Memory B cell (primary cell): ENCODE results near the gene CCDC171.

Source experiments
- ATAC-seq: fragments of 150-1000 bp; cut with Tn5 transposase; 2 replicates; pipeline ENCODE4 v1.10.0; 2021; ENCODE audit warnings: low read depth, mild to moderate bottlenecking, moderate library complexity
- DNase-seq, 2 donors: peaks; one replicate each; pipeline ENCODE4 v3.0.0; 2022; ENCODE audit warnings: low spot score in 2 of 2
- H3K27ac Mint-ChIP-seq: one replicate; pipeline ENCODE4 v1.8.0; 2022; ENCODE audit warnings: mild to moderate bottlenecking, moderate library complexity, mixed read lengths
- H3K27me3 Mint-ChIP-seq: one replicate; pipeline ENCODE4 v1.8.0; 2022; ENCODE audit warnings: mixed read lengths
- H3K36me3 Mint-ChIP-seq: one replicate; pipeline ENCODE4 v1.8.0; 2022; ENCODE audit warnings: mild to moderate bottlenecking, mixed read lengths
- H3K4me1 Mint-ChIP-seq: one replicate; pipeline ENCODE4 v1.8.0; 2022; ENCODE audit warnings: mixed read lengths
- H3K4me3 Mint-ChIP-seq: one replicate; pipeline ENCODE4 v1.8.0; 2022; ENCODE audit warnings: mild to moderate bottlenecking, moderate library complexity, mixed read lengths
- H3K9me3 Mint-ChIP-seq: one replicate; pipeline ENCODE4 v1.8.0; 2022; ENCODE audit warnings: mixed read lengths

CCDC171 gene

GRCh38 chr9:15867988-15868387 lies 315.1 kb downstream of the CCDC171 start:
- no peak for DNase-seq
- H3K27ac Mint-ChIP-seq = no peak overlapping the region
- no peak overlapping the region for H3K4me3 Mint-ChIP-seq
- ATAC-seq = no peak
- no peaks in the 10 kb centered on the region for H3K27me3 Mint-ChIP-seq
- no peaks in the 10 kb centered on the region for H3K36me3 Mint-ChIP-seq
- no peaks in the 10 kb centered on the region for H3K4me1 Mint-ChIP-seq
- no peaks in the 10 kb centered on the region for H3K9me3 Mint-ChIP-seq

GRCh38 chr9:15873573-15874177 lies 320.8 kb downstream of the CCDC171 start:
- Mint-ChIP-seq H3K27me3 (no peaks in the 10 kb centered on the region), H3K4me1 (no peaks in the 10 kb centered on the region), H3K4me3 (no peak overlapping the region), H3K36me3 (no peaks in the 10 kb centered on the region), H3K9me3 (no peaks in the 10 kb centered on the region), H3K27ac (no peak overlapping the region)
- DNase-seq (no peak), ATAC-seq (no peak)

GRCh38 chr9:15882328-15882727 lies 329.5 kb downstream of the CCDC171 start:
- H3K36me3 Mint-ChIP-seq = no peaks in the 10 kb centered on the region
- no peaks in the 10 kb centered on the region for H3K4me1 Mint-ChIP-seq
- DNase-seq (no peak), ATAC-seq (no peak)
- H3K27ac Mint-ChIP-seq = no peak overlapping the region
- H3K27me3 Mint-ChIP-seq = no peaks in the 10 kb centered on the region
- H3K4me3 Mint-ChIP-seq = no peak overlapping the region
- no peaks in the 10 kb centered on the region for H3K9me3 Mint-ChIP-seq

GRCh38 chr9:15882883-15883282 lies 330.0 kb downstream of the CCDC171 start:
- ATAC-seq (no peak), DNase-seq (no peak)
- Mint-ChIP-seq H3K27ac (no peak overlapping the region), H3K27me3 (no peaks in the 10 kb centered on the region), H3K9me3 (no peaks in the 10 kb centered on the region), H3K4me1 (no peaks in the 10 kb centered on the region), H3K4me3 (no peak overlapping the region), H3K36me3 (no peaks in the 10 kb centered on the region)

- Mint-ChIP-seq H3K27me3 (no peaks in the 10 kb centered on the region), H3K4me1 (no peaks in the 10 kb centered on the region), H3K36me3 (no peaks in the 10 kb centered on the region), H3K4me3 (no peak overlapping the region), H3K27ac (no peak overlapping the region), H3K9me3 (no peaks in the 10 kb centered on the region)
- ATAC-seq = no peak
- DNase-seq = no peak
These were observed 332.6 kb downstream of the CCDC171 start for GRCh38 chr9:15885464-15885863.

GRCh38 chr9:15889555-15889954 lies 336.7 kb downstream of the CCDC171 start:
- DNase-seq (no peak), ATAC-seq (no peak)
- Mint-ChIP-seq H3K36me3 (no peaks in the 10 kb centered on the region), H3K4me1 (no peaks in the 10 kb centered on the region), H3K27ac (no peak overlapping the region), H3K9me3 (peaks cover 3% of the 10 kb centered on the region), H3K27me3 (no peaks in the 10 kb centered on the region), H3K4me3 (no peak overlapping the region)

GRCh38 chr9:15901572-15901971 lies 348.7 kb downstream of the CCDC171 start:
- no peak overlapping the region for H3K27ac Mint-ChIP-seq
- H3K4me1 Mint-ChIP-seq = no peaks in the 10 kb centered on the region

GRCh38 chr9:15909297-15909696 lies 356.5 kb downstream of the CCDC171 start:
- peaks cover 8% of the 10 kb centered on the region for H3K9me3 Mint-ChIP-seq
- DNase-seq = no peak

More at GRCh38 chr9:15901572-15901971, 348.7 kb downstream of the CCDC171 start:
- no peak overlapping the region for H3K4me3 Mint-ChIP-seq
- H3K36me3 Mint-ChIP-seq = no peaks in the 10 kb centered on the region
- no peak for DNase-seq
- H3K27me3 Mint-ChIP-seq = no peaks in the 10 kb centered on the region
- ATAC-seq = no peak
- peaks cover 5% of the 10 kb centered on the region for H3K9me3 Mint-ChIP-seq

GRCh38 chr9:15915711-15916110 lies 362.9 kb downstream of the CCDC171 start:
- H3K36me3 Mint-ChIP-seq = no peaks in the 10 kb centered on the region
- no peaks in the 10 kb centered on the region for H3K4me1 Mint-ChIP-seq
- DNase-seq (no peak), ATAC-seq (no peak)
- H3K27ac Mint-ChIP-seq = no peak overlapping the region
- no peak overlapping the region for H3K4me3 Mint-ChIP-seq
- H3K9me3 Mint-ChIP-seq = peaks cover 10% of the 10 kb centered on the region
- H3K27me3 Mint-ChIP-seq = no peaks in the 10 kb centered on the region

More at GRCh38 chr9:15909297-15909696, 356.5 kb downstream of the CCDC171 start:
- H3K4me3 Mint-ChIP-seq = no peak overlapping the region
- no peak overlapping the region for H3K27ac Mint-ChIP-seq
- H3K27me3 Mint-ChIP-seq = no peaks in the 10 kb centered on the region
- H3K36me3 Mint-ChIP-seq = no peaks in the 10 kb centered on the region
- no peaks in the 10 kb centered on the region for H3K4me1 Mint-ChIP-seq
- ATAC-seq = no peak

- Mint-ChIP-seq H3K9me3 (no peaks in the 10 kb centered on the region), H3K27me3 (no peaks in the 10 kb centered on the region), H3K4me3 (no peak overlapping the region), H3K4me1 (no peaks in the 10 kb centered on the region), H3K36me3 (no peaks in the 10 kb centered on the region), H3K27ac (no peak overlapping the region)
- DNase-seq = no peak
- no peak for ATAC-seq
These were observed 374.3 kb downstream of the CCDC171 start for GRCh38 chr9:15927161-15927560.

- ATAC-seq (no peak), DNase-seq (no peak)
- Mint-ChIP-seq H3K9me3 (no peaks in the 10 kb centered on the region), H3K4me3 (no peak overlapping the region), H3K27ac (no peak overlapping the region), H3K36me3 (peaks cover 2% of the 10 kb centered on the region), H3K4me1 (no peaks in the 10 kb centered on the region), H3K27me3 (no peaks in the 10 kb centered on the region)
These were observed 382.9 kb downstream of the CCDC171 start for GRCh38 chr9:15935661-15936305.

GRCh38 chr9:15936306-15936921 lies 383.6 kb downstream of the CCDC171 start:
- Mint-ChIP-seq H3K9me3 (no peaks in the 10 kb centered on the region), H3K36me3 (peaks cover 2% of the 10 kb centered on the region), H3K27ac (no peak overlapping the region), H3K4me3 (no peak overlapping the region), H3K27me3 (no peaks in the 10 kb centered on the region), H3K4me1 (no peaks in the 10 kb centered on the region)
- DNase-seq = no peak
- no peak for ATAC-seq

- DNase-seq (no peak), ATAC-seq (no peak)
- Mint-ChIP-seq H3K27ac (no peak overlapping the region), H3K4me3 (no peak overlapping the region), H3K27me3 (no peaks in the 10 kb centered on the region), H3K36me3 (no peaks in the 10 kb centered on the region), H3K9me3 (peaks cover 2% of the 10 kb centered on the region), H3K4me1 (no peaks in the 10 kb centered on the region)
These were observed 390.1 kb downstream of the CCDC171 start for GRCh38 chr9:15942831-15943424.

GRCh38 chr9:15944341-15944740 lies 391.5 kb downstream of the CCDC171 start:
- no peak for DNase-seq

More at GRCh38 chr9:15944341-15944740, 391.5 kb downstream of the CCDC171 start:
- Mint-ChIP-seq H3K36me3 (no peaks in the 10 kb centered on the region), H3K4me1 (no peaks in the 10 kb centered on the region), H3K9me3 (peaks cover 2% of the 10 kb centered on the region), H3K27ac (no peak overlapping the region), H3K4me3 (no peak overlapping the region), H3K27me3 (no peaks in the 10 kb centered on the region)
- no peak for ATAC-seq
